CD4-positive, alpha-beta T cell treated with Interleukin-2 at 100 ng/mL for 4 hours (primary cell): ENCODE measurements around the gene MAX.
"Not testable (repeated sequence)": the region's sequence is repeated elsewhere in the genome, so short reads cannot be mapped to it uniquely, and the experiment has no call there.

ENCODE experiments used
- DNase-seq: peaks from one replicate; pipeline ENCODE4 v3.0.0-alpha.2; 2020; ENCODE audit warnings: low spot score

The MAX gene

GRCh38 chr14:65104791-65105190, 2.5 kb upstream of the MAX start:
- DNase-seq = no peak

- DNase-seq = no peak
Measured at GRCh38 chr14:65103150-65103760, 938 bp upstream of the MAX start.

GRCh38 chr14:65101631-65102440, 481 bp downstream of the MAX start:
- peak; percentile 46 for DNase-seq

GRCh38 chr14:65100922-65101541, 1.3 kb downstream of the MAX start:
- DNase-seq = peak; percentile 26

GRCh38 chr14:65098586-65098985, 3.7 kb downstream of the MAX start:
- peak; percentile 51 for DNase-seq

- no peak for DNase-seq
Measured at GRCh38 chr14:65096323-65097089, 5.8 kb downstream of the MAX start.

GRCh38 chr14:65095633-65096205, 6.6 kb downstream of the MAX start:
- DNase-seq = no peak

- no peak for DNase-seq
Measured at GRCh38 chr14:65092349-65092748, 10.0 kb downstream of the MAX start.

- DNase-seq = not testable (repeated sequence)
Measured at GRCh38 chr14:65087835-65088234, 14.5 kb downstream of the MAX start.

GRCh38 chr14:65086686-65087085, 15.6 kb downstream of the MAX start:
- not testable (repeated sequence) for DNase-seq

GRCh38 chr14:65084554-65085505, 17.5 kb downstream of the MAX start:
- no peak for DNase-seq

GRCh38 chr14:65082930-65083329, 19.4 kb downstream of the MAX start:
- DNase-seq = no peak

- DNase-seq = no peak
Measured at GRCh38 chr14:65080960-65081747, 21.2 kb downstream of the MAX start.

GRCh38 chr14:65079768-65080167, 22.5 kb downstream of the MAX start:
- DNase-seq = no peak

- no peak for DNase-seq
Measured at GRCh38 chr14:65079201-65079600, 23.1 kb downstream of the MAX start.

- no peak for DNase-seq
Measured at GRCh38 chr14:65077318-65077717, 25.0 kb downstream of the MAX start.

- no peak for DNase-seq
Measured at GRCh38 chr14:65075628-65076325, 26.5 kb downstream of the MAX start.

- no peak for DNase-seq
Measured at GRCh38 chr14:65074449-65075150, 27.7 kb downstream of the MAX start.
